ENCODE measurements around the gene MRPL53.
"Not testable (repeated sequence)": the region's sequence is repeated elsewhere in the genome, so short reads cannot be mapped to it uniquely, and the experiment has no call there.

Gene MRPL53

GRCh38 chr2:74495440-74495839, 23.0 kb upstream of the MRPL53 start:
- peaks cover 29% of the 10 kb centered on the region for H3K4me1 Mint-ChIP-seq
- no peaks in the 10 kb centered on the region for H3K9me3 Mint-ChIP-seq
- no peak overlapping the region for H3K27ac Mint-ChIP-seq
- DNase-seq (no peak), ATAC-seq (no peak)
- peaks cover 31% of the 10 kb centered on the region for H3K27me3 Mint-ChIP-seq
- no peak overlapping the region for H3K4me3 Mint-ChIP-seq

- Mint-ChIP-seq H3K4me3 (no peak overlapping the region), H3K9me3 (no peaks in the 10 kb centered on the region), H3K27me3 (peaks cover 12% of the 10 kb centered on the region), H3K4me1 (peaks cover 13% of the 10 kb centered on the region), H3K27ac (no peak overlapping the region)
- no peak for ATAC-seq
- DNase-seq: no peak
These were observed 21.1 kb upstream of the MRPL53 start for GRCh38 chr2:74493546-74493945.

GRCh38 chr2:74491648-74492544, 19.4 kb upstream of the MRPL53 start:
- Mint-ChIP-seq H3K9me3 (no peaks in the 10 kb centered on the region), H3K4me1 (peaks cover 2% of the 10 kb centered on the region), H3K27ac (no peak overlapping the region), H3K27me3 (no peaks in the 10 kb centered on the region), H3K4me3 (no peak overlapping the region)
- ATAC-seq (no peak), DNase-seq (no peak)

DNA sequence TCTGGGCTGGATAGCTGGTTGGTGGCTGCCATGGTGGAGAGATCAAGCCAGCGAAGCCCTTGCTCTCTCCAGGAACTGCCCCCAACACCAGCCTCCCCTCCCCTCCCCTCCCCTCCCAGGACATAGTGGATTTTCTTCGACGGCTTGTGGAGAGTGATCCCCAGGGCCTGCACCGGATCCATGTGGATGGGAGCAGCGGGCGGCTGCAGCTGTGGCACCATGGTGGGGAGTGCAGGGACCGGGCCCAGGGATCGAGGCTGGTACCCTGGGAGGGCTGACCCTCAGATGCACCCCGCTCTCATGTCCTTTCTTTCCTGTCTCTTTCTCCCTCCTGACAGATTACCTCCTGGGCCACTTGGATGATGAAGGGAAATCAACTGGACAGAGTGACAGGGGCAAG, 17.4 kb upstream of the MRPL53 start:
- no peaks in the 10 kb centered on the region for H3K27me3 Mint-ChIP-seq
- H3K9me3 Mint-ChIP-seq: no peaks in the 10 kb centered on the region
- H3K27ac Mint-ChIP-seq: no peak overlapping the region
- H3K4me3 Mint-ChIP-seq: no peak overlapping the region
- DNase-seq (no peak), ATAC-seq (peak; percentile 26)
- peaks cover 6% of the 10 kb centered on the region for H3K4me1 Mint-ChIP-seq

DNA sequence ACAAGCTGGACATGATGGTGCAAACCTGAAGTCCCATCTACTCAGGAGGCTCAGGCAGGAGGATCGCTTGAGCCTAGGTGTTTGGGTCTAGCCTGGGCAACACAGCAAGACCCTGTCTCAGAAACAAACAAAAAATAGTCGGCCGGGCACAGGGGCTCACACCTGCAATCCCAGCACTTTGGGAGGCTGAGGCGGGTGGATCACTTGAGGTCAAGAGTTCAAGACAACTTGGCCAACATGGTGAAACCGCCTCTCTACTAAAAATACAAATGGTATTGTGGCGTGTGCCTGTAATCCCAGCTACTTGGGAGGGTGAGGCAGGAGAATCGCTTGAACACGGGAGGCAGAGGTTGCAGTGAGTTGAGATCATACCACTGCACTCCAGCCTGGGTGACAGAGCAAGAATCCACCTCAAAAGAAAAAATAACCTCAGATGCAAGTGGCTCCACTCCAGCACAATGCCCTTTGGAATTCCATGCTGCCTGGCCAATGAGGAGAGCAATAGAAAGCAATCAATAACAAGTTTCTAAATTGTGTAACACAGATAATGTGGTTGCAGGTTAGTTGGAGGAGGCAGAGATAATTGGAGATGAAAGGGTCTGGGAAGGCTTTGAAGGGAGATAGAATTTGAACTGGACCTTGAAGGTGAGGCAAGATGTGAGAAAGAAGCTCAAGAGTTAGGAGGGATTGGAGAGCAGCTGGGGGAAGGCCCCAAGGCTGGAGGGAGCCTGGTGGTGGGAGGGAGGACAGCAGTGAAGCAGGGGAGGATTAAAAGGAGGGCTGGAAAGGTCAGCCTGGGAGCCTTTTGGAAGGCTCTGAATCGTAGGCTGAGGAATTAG, 16.4 kb upstream of the MRPL53 start:
- H3K27me3 Mint-ChIP-seq: no peaks in the 10 kb centered on the region
- no peaks in the 10 kb centered on the region for H3K9me3 Mint-ChIP-seq
- DNase-seq (no peak), ATAC-seq (no peak)
- H3K4me3 Mint-ChIP-seq: no peak overlapping the region
- peaks cover 11% of the 10 kb centered on the region for H3K4me1 Mint-ChIP-seq
- peak overlapping the region in 1 of 2 donors; percentile 1 for H3K27ac Mint-ChIP-seq

DNA sequence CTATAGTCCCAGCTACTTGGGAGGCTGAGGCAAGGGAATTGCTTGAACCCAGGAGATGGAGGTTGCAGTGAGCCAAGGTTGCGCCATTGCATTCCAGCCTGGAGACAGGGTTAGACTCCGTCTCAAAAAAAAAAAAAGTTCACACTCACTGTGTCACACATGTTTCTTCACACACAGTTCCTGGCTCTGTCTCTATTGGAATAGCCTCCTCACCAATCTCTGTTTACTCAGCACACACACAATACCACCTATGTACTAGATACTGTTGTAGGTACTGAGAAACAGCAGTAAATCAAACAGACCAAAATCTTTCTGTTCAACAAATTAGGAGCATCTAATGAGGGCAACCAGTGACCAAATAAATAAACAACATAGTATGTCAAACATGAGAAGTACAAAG, 13.7 kb upstream of the MRPL53 start:
- no peak overlapping the region for H3K4me3 Mint-ChIP-seq
- H3K27me3 Mint-ChIP-seq: no peaks in the 10 kb centered on the region
- ATAC-seq (no peak), DNase-seq (no peak)
- peak overlapping the region in 1 of 2 donors; percentile 43 for H3K27ac Mint-ChIP-seq
- H3K9me3 Mint-ChIP-seq: no peaks in the 10 kb centered on the region
- H3K4me1 Mint-ChIP-seq: peaks cover 30% of the 10 kb centered on the region

- DNase-seq, H3K27me3 Mint-ChIP-seq, H3K9me3 Mint-ChIP-seq, ATAC-seq: not testable (repeated sequence)
- Mint-ChIP-seq H3K4me1 (peaks cover 48% of the 10 kb centered on the region), H3K4me3 (peak overlapping the region; percentile 94 to 98), H3K27ac (peak overlapping the region; percentile 99)
These were observed 11.2 kb upstream of the MRPL53 start for GRCh38 chr2:74483675-74484164.

DNA sequence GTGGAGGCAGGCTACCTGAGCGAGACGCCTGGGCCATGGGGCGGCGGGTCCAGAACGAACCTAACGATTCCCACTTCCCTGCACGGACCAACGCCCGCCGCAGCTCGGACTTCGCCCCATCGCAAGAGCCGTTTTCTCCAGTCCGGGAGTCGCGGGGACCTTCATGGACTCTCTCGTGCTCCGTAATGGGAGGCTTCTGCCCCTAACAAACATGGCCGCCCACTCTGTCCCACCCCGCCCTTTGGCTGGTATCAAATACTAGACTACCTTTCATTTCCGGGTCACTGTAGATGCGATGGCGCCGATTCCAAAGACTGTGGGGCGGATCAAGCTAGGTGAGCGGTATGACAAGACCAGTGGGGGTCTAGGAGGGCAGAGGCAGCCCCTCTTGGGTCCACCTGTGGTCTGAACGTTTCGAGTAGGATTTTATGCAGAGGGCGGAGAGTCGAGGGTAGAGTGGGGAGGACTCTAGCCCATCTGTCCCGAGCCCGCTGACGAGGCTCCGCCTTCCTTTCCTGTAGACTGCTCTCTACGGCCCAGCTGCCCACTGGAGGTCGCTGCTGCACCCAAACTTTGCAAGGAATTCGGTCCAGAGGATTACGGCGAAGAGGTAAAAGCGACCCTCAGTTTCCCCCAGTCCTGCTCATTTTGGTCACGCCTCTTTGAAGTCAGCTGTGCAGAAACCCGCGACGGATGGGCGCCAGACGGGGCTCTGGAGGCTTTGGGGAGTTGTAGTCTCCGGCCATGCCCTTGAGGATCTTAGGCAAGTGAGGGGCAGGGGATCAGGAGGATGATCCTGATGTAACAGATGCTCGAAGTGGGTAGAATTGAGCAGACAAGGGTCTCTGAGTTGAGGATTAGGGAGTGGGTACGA, 10.6 kb upstream of the MRPL53 start, which contains the start of the genes CCDC142 and TTC31:
Gene CCDC142, minus strand, starts transcription at position 198 of the 874 bp plus-strand sequence. Its CDS starts 161 bp downstream, at position 37.
Gene TTC31, plus strand, starts transcription at position 281 of the 874 bp plus-strand sequence. Its CDS starts 15 bp downstream, at position 296.
- DNase-seq (peak; percentile 90 to 94), ATAC-seq (peak; percentile 95)
- Mint-ChIP-seq H3K27ac (peak within 1 kb of the TSS; percentile 99), H3K4me3 (peak within 1 kb of the TSS; percentile 94 to 98), H3K9me3 (no peaks in the 10 kb centered on the region), H3K4me1 (peaks cover 48% of the 10 kb centered on the region), H3K27me3 (no peaks in the 10 kb centered on the region)

- H3K9me3 Mint-ChIP-seq: no peaks in the 10 kb centered on the region
- H3K4me1 Mint-ChIP-seq: peaks cover 54% of the 10 kb centered on the region
- peak; percentile 67 for ATAC-seq
- peak overlapping the region; percentile 94 to 98 for H3K4me3 Mint-ChIP-seq
- DNase-seq: peak; percentile 70
- H3K27ac Mint-ChIP-seq: peak overlapping the region; percentile 99
- H3K27me3 Mint-ChIP-seq: no peaks in the 10 kb centered on the region
These were observed 9.7 kb upstream of the MRPL53 start for GRCh38 chr2:74481961-74482800.

DNA sequence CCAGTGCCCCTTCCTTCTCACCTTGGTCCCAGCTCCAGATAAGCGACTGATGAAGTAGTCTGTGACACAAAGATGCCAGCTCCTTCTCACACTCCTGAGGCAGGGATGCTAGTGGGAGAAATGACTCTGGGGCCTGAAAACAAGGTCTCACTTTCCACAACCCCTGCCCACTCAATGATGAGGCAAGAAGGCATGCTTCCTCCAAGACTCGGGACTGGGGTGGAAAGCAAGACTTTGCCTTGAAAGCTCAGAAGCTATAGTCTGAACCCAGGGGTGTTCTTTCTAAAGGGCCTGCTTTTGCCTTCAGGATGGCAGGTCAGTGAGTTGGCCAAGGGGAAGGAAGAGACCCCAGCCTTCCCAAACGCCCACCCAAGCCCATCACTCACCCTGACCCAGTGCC, 9.0 kb upstream of the MRPL53 start:
- no peaks in the 10 kb centered on the region for H3K9me3 Mint-ChIP-seq

DNA sequence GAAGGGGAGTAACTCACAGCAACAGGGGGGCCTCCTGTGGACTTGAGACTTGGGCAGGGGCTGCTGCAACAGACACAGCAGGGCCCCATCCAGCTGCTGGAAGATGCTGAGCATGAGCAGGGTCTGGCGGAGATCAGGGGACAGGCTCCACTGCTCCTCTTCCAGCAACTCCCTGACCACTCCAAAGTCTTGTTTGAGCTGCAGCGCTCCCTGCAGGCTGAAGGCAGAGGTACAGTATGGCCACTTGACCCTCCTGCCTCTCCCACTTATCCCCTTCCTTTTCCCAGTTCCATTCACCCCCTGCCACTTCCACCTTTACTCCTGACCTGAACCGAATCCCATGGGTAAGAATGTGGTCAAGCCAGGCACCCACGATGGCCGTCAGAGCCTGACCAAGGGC, 2.4 kb upstream of the MRPL53 start:
- no peak for DNase-seq
- no peak for ATAC-seq
- Mint-ChIP-seq H3K27ac (no peak overlapping the region), H3K9me3 (no peaks in the 10 kb centered on the region), H3K27me3 (no peaks in the 10 kb centered on the region), H3K4me3 (no peak overlapping the region), H3K4me1 (peaks cover 46% of the 10 kb centered on the region)

More for the DNA sequence above, 9.0 kb upstream of the MRPL53 start:
- Mint-ChIP-seq H3K27me3 (no peaks in the 10 kb centered on the region), H3K4me1 (peaks cover 49% of the 10 kb centered on the region), H3K27ac (no peak overlapping the region), H3K4me3 (peak overlapping the region; percentile 94 to 98)
- DNase-seq: no peak
- no peak for ATAC-seq

DNA sequence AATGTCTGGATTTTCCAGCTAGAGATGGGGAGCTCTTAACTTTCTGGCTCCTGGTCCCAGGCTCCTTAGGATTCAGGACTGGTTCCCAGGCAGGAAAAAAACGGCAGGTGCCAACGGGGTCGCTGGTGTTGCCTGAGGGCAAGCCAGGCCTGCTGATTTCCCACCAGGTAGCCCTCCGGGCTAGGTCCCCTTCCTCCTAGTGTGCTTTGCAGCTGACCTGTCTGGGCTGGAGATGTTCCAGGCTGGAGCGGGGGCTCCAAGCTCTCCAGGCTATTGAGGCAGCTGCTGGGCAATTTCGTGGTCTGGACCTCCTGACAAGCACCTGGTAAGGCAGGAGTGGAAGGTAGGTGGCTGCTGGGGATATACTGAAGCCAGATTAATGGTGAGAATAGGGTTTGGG, 2.0 kb upstream of the MRPL53 start:
- Mint-ChIP-seq H3K27ac (no peak overlapping the region), H3K4me3 (no peak overlapping the region), H3K27me3 (no peaks in the 10 kb centered on the region), H3K4me1 (peaks cover 48% of the 10 kb centered on the region), H3K9me3 (no peaks in the 10 kb centered on the region)
- ATAC-seq (no peak), DNase-seq (no peak)

GRCh38 chr2:74472945-74473258, 422 bp upstream of the MRPL53 start:
- Mint-ChIP-seq H3K27me3 (no peaks in the 10 kb centered on the region), H3K4me3 (peak overlapping the region; percentile 97 to 100), H3K9me3 (no peaks in the 10 kb centered on the region), H3K4me1 (peaks cover 43% of the 10 kb centered on the region), H3K27ac (peak overlapping the region; percentile 94 to 98)
- no peak for DNase-seq
- ATAC-seq: no peak

DNA sequence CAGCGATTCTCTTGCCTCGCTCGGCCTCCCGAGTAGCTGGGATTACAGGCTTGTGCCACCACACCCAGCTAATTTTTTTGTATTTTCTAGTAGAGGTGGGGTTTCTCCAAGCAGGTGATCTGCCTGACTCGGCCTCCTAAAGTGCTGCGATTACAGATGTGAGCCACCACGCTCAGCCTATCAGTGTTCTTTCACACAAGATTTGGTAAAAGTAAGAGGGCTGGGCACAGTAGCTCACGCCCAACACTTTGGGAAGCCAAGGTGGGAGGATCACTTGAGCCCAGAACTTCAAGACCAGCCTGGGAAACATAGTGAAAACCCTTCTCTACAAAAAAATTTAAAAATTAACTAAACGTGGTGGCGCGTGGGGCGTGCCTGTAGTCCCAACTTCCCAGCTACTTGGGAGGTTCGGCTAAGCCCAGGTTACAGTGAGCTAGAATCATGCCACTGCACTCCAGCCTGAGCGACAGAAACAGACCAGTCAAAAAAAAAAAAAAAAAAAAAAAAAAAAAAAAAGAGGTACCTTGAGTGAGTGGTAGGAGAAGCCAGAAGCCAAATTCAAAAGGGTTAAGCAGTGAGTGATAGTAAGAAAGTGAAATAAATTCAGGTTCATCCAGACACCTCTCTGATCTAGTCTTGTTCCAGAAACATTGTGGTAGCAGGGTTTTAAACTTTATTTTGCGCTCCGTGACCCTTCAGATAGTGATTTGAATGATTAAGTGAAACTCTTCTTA, 981 bp downstream of the MRPL53 start:
- ATAC-seq (no peak), DNase-seq (no peak)
- H3K27me3 Mint-ChIP-seq: no peaks in the 10 kb centered on the region
- H3K4me1 Mint-ChIP-seq: peaks cover 37% of the 10 kb centered on the region
- no peaks in the 10 kb centered on the region for H3K9me3 Mint-ChIP-seq
- H3K4me3 Mint-ChIP-seq: peak overlapping the region; percentile 97 to 100
- H3K27ac Mint-ChIP-seq: peak overlapping the region; percentile 94 to 98
